ENCODE data around the gene SHOX.

GRCh38 chrX:643241-643595 lies 12.6 kb downstream of the SHOX start:
- TF ChIP-seq, protein P1, sequence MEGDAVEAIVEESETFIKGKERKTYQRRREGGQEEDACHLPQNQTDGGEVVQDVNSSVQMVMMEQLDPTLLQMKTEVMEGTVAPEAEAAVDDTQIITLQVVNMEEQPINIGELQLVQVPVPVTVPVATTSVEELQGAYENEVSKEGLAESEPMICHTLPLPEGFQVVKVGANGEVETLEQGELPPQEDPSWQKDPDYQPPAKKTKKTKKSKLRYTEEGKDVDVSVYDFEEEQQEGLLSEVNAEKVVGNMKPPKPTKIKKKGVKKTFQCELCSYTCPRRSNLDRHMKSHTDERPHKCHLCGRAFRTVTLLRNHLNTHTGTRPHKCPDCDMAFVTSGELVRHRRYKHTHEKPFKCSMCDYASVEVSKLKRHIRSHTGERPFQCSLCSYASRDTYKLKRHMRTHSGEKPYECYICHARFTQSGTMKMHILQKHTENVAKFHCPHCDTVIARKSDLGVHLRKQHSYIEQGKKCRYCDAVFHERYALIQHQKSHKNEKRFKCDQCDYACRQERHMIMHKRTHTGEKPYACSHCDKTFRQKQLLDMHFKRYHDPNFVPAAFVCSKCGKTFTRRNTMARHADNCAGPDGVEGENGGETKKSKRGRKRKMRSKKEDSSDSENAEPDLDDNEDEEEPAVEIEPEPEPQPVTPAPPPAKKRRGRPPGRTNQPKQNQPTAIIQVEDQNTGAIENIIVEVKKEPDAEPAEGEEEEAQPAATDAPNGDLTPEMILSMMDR (IDR thresholded peaks at IDR 0.05): no peak
- TF ChIP-seq POLR2A (IDR thresholded peaks at IDR 0.05): no peak

Measured in body of pancreas (tissue), 4 donors.